ENCODE measurements around the gene OSBPL5.

DNA sequence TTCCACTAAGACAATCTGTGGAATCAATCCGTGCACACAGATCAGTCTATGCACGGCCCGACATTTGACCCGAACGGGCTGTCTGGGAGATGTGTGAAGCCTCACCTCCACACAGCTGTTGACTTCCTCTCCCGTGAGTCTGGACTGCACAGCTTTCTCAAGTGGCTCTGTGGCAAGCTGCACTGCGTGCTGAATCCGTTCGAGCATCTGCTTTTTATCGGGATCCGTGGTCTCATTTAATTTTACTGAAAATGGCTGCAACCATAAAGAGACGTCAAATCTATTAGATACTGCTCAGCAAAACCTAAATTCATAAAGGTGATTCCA is 127.2 kb downstream of the OSBPL5 start:
- TF ChIP-seq ZNF140 (tag by site-specific recombination; IDR thresholded peaks at IDR 0.05) (no peak), ZIC2 (tag by site-specific recombination; IDR thresholded peaks at IDR 0.05) (no peak), PRDM1 (tag by site-specific recombination; IDR thresholded peaks at IDR 0.05) (no peak)
- TF ChIP-seq, protein P1, sequence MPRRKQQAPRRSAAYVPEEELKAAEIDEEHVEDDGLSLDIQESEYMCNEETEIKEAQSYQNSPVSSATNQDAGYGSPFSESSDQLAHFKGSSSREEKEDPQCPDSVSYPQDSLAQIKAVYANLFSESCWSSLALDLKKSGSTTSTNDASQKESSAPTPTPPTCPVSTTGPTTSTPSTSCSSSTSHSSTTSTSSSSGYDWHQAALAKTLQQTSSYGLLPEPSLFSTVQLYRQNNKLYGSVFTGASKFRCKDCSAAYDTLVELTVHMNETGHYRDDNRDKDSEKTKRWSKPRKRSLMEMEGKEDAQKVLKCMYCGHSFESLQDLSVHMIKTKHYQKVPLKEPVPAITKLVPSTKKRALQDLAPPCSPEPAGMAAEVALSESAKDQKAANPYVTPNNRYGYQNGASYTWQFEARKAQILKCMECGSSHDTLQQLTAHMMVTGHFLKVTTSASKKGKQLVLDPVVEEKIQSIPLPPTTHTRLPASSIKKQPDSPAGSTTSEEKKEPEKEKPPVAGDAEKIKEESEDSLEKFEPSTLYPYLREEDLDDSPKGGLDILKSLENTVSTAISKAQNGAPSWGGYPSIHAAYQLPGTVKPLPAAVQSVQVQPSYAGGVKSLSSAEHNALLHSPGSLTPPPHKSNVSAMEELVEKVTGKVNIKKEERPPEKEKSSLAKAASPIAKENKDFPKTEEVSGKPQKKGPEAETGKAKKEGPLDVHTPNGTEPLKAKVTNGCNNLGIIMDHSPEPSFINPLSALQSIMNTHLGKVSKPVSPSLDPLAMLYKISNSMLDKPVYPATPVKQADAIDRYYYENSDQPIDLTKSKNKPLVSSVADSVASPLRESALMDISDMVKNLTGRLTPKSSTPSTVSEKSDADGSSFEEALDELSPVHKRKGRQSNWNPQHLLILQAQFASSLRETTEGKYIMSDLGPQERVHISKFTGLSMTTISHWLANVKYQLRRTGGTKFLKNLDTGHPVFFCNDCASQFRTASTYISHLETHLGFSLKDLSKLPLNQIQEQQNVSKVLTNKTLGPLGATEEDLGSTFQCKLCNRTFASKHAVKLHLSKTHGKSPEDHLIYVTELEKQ (tag by site-specific recombination; IDR thresholded peaks at IDR 0.05; ENCODE audit: borderline replicate concordance) = no peak
- TF ChIP-seq, protein P2, sequence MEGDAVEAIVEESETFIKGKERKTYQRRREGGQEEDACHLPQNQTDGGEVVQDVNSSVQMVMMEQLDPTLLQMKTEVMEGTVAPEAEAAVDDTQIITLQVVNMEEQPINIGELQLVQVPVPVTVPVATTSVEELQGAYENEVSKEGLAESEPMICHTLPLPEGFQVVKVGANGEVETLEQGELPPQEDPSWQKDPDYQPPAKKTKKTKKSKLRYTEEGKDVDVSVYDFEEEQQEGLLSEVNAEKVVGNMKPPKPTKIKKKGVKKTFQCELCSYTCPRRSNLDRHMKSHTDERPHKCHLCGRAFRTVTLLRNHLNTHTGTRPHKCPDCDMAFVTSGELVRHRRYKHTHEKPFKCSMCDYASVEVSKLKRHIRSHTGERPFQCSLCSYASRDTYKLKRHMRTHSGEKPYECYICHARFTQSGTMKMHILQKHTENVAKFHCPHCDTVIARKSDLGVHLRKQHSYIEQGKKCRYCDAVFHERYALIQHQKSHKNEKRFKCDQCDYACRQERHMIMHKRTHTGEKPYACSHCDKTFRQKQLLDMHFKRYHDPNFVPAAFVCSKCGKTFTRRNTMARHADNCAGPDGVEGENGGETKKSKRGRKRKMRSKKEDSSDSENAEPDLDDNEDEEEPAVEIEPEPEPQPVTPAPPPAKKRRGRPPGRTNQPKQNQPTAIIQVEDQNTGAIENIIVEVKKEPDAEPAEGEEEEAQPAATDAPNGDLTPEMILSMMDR (tag by site-specific recombination; IDR thresholded peaks at IDR 0.05) = no peak

Data from HEK293 (cell line).